HG03060 (cell line): ENCODE measurements around the gene MSRB2.

Experiments
- ATAC-seq: cut with Tn5 transposase; IDR thresholded peaks from one replicate; pipeline ENCODE4 v1.9.1; 2021; ENCODE audit warnings: low read depth, moderate number of reproducible peaks; ENCODE audit not compliant: unreplicated experiment

MSRB2 gene

GRCh38 chr10:23158370-23158769, 63.0 kb downstream of the MSRB2 start:
- no peak for ATAC-seq

GRCh38 chr10:23171232-23171876, 76.0 kb downstream of the MSRB2 start:
- ATAC-seq, result no peak
